Right ventricle myocardium inferior (tissue), 1 donor: ENCODE results near the gene CHP1. TPM values are rescaled to one million over a fixed set of nuclear protein-coding genes. Genes with fewer than 3 reads are reported as not detected.
"Not testable (repeated sequence)": the region's sequence is repeated elsewhere in the genome, so short reads cannot be mapped to it uniquely, and the experiment has no call there.

Experiments used
- ATAC-seq: fragments of 200-7000 bp; cut with Tn5 transposase; one replicate; pipeline ENCODE4 v1.9.1; 2020; ENCODE audit warnings: mild to moderate bottlenecking, moderate library complexity
- DNase-seq: peaks from one replicate; pipeline ENCODE4 v3.0.0; 2021; ENCODE audit errors: missing footprints
- intact Hi-C: fragments of 100-400 bp; cut with DNase I; formaldehyde crosslinking; loops from one replicate; pipeline ENCODE4 v1.11.0; 2022
- total RNA-seq: library from RNA; stranded (reverse); fragmentation: NEBNext Ultra II Directional; extraction: Animal tissue kit (Norgen Biotek cat#: 25700); gene quantifications from one replicate; pipeline ENCODE4 v1.2.1, GENCODE V29; 2021
- donor health status: DM: no; HTN: yes; CAD: no; lungs with severe emphysema.

Gene CHP1
- total RNA-seq, 1 donor from 2014 or later = 123 TPM

DNA sequence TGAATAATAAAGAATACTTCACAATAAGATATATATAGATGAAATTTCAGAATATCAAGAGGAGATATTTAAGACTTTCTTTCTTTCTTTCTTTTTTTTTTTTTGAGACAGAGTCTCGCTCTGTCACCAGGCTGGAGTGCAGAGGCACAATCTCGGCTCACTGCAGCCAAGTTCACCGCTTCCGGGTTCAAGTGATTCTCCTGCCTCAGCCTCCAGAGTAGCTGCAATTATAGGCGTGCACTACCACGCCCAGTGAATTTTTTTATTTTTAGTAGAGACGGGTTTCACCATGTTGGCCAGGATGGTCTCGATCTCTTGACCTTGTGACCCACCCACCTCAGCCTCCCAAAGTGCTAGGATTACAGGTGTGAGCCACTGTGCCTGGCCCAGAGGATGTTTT, 19.7 kb downstream of the CHP1 start:
- ATAC-seq, DNase-seq, intact Hi-C loops: not testable (repeated sequence)

DNA sequence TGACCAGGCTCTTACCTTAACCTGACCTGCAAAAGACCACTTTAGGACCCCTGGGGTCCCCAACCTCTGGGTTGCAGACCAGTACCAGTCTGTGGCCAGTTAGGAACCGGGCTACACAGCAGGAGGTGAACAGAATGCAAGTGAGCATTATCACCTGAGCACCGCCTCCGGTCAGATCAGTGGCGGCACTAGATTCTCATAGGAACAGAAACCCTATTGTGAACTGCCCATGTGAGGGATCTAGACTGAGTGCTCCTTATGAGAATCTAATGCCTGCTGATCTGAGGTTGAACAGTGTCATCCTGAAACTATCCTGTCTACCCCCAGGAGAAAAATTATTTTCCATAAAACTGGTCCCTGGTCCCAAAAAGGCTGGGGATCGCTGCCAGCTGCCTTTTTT, 20.3 kb downstream of the CHP1 start:
- intact Hi-C loops = no loop called here
- no peak for ATAC-seq

DNA sequence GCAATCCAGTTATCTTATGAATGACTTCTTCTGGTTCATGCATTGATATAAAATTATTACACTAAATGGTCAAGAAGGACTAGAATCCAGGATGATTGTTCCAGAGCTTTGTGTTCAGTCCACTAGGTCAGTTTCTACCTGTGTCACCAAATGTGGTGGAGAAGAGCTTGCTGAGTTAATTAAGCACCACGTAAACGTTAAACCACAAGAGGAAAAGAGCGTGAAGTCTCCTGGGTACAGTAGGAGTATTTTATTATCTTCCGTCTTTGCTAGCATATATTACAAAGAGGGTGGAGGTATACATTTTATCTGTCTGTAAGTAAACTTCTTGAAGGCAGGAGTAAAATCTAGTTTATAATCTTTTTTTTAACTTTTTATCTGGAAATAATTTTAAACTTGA, 23.5 kb downstream of the CHP1 start:
- intact Hi-C loops = no loop called here

More for the DNA sequence above, 20.3 kb downstream of the CHP1 start:
- no peak for DNase-seq

DNA sequence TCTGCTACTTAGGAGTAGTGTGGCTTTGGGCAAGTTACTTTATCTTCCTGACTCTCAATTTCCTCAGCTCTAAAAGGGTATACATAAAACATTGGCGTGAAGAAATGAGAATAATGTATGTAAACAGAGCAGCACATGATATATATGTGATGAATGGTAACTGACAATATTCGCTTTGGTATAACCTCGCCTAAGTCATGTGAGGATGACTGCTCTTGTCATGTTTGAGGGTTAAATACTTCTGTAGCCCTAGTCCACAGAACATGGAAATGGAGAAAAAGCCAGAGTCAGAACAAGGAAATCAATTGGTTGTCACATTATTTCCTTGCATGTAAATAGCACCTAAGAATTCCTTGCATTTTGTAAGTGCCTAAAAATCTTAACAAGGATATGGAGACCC, 25.0 kb downstream of the CHP1 start:
- intact Hi-C loops = no loop called here

More for the DNA sequence above, 23.5 kb downstream of the CHP1 start:
- no peak for ATAC-seq
- no peak for DNase-seq

DNA sequence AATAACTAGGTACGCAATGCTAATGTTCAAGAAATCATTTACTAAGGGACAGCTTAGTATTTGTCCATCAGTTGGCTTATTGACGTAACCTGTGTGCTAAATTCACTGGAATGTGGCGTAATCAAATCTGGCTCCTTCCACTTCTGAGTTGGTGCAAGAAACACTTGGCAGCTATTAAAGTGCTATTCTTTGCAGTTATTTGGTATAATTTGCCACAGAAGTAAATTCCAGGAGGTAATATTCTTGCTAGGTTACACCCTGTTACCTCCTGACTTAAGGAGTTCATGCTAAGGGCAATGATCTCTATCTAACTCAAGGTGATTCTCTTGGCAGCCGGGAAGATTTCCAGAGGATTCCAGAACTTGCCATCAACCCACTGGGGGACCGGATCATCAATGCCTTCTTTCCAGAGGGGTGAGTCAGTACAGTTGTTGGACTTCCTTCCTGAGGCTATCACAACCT, 25.5 kb downstream of the CHP1 start:
- ATAC-seq = no peak

More for the DNA sequence above, 25.0 kb downstream of the CHP1 start:
- ATAC-seq = no peak
- no peak for DNase-seq

DNA sequence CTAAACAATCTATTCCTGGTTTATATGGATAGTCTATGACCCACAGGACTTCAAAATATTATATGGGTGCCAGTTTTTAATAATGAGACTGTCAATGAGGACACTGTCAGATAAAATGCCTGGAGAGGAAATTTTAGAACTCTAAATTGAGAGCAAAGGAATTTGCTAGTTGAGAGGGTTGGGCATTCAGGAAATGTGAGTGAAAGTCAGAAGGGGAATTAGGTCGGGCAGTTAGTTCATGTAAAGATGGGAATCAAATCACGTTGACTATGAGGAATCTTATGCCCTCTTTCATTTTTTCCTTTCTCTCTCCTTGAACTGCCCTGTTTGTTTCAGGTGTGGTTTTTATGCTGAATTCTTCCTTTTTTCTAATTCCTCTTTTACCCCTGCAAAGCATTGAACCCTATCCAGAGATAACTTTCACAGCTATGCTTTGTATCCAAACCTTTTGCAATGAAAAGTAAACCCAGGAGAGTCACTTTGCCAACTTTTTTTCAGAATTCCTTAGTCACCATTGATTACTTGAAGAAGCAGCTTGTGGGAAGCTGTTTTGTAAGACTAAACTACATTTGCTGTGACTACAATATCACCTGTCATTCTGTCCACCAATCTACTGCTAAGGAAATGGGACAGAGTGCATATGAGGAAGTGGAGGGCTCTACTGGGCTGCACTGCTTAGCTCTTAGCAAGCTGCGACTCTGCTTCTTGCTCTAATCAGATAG, 27.8 kb downstream of the CHP1 start:
- DNase-seq = no peak
- ATAC-seq = peak; percentile 72
- intact Hi-C loops = no loop called here

More for the DNA sequence above, 25.5 kb downstream of the CHP1 start:
- intact Hi-C loops = no loop called here
- no peak for DNase-seq

DNA sequence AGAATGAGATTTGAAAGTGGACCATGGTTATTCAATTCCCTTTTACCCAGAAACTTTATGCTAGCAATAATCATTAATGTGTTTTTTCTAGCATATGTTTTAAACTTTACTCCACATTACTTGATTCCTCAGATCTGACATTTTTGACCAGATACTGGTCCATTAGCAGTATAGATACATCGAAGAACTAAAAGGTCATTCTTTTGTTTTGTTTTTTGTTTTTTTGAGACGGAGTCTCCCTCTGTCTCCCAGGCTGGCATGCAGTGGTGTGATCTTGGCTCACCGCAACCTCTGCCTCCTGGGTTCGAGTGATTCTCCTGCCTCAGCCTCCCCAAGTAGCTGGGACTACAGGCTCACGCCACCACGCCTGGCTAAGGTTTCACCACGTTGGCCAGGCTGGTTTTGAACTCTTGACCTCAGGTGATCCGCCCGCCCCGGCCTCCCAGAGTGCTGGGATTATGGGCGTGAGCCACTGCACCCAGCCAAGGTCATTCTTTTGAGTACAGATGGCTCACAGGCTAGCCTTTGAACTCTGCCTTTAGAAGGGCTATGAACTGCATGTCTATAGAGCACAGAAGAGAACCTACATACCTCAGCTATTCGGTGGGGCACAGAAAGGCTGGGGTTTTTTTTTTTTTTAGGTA, 28.6 kb downstream of the CHP1 start:
- intact Hi-C loops = no loop called here
- no peak for DNase-seq
- no peak for ATAC-seq

DNA sequence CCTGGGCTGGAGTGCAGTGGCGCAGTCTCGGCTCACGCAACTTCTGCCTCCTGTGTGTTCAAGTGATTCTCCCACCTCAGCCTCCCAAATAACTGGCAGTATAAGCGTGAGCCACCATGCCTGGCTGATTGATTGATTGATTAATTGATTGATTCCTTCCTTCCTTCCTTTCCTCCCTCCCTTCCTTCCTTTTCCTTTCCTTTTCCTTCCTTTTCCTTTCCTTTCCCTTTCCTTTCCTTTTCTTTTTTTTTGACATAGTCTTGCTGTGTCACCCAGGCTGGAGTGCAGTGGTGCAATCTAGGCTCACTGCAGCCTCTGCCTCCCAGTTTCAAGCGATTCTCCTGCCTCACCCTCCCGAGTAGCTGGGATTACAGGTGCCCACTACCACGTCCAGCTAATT, 29.9 kb downstream of the CHP1 start:
- intact Hi-C loops, DNase-seq, ATAC-seq: not testable (repeated sequence)

DNA sequence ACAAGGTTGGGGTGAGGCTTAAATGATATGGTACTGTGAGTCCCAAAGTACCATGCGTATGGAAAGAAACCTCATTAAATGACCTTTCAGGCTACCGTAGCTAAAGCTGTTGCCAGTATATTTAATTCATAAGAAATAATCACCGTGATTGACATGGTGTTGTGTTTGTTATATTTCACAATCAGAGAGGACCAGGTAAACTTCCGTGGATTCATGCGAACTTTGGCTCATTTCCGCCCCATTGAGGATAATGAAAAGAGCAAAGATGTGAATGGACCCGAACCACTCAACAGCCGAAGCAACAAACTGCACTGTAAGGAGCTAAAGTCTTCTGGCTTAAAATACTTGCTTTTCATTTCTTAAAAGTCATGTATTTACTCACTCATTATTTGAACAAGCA, 31.5 kb downstream of the CHP1 start:
- intact Hi-C loops = no loop called here
- DNase-seq (no peak), ATAC-seq (no peak)

DNA sequence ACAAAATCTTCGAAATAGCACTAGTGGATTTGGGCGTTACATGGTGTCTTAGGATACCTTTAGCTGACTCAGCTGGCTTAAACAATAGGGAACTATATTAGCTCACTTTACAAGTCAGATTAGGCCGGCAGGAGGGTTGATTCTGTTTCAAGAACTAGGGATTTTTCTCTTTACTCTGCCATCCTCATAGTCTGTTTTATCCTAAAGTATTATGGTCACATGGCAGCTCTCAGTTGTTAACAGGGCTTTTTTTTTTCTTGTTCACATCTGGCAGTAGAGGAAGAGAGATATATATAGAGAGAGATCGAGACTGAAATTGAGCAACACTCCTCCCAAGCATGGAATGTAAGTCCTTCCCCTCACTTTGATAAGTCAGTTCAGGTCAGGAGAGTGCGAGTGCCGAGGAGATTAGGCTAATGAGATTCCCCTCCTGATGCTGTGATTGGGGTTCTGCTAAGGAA, 32.9 kb downstream of the CHP1 start:
- intact Hi-C loops = no loop called here
- ATAC-seq = peak; percentile 87
- no peak for DNase-seq

DNA sequence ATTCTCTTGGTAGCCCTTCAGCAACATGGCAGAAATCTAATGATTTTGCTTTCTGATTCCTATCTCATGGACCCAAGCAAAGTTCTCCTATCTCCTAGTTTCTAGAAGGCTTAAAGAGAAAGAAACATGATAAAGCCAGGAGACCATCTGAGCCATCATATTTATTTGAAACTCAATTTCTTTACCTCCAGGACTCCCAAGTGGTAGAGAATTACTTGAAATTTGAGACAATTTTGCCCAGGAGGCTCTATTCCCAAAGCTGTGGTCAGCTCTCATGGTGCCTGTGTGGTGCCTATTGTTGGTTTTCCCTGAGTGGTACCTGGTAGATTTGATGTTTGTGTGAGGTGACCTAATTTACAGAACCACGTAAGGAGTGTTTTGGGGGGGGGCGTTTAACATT, 38.8 kb downstream of the CHP1 start:
- intact Hi-C loops = no loop called here
- ATAC-seq = no peak
- DNase-seq = no peak

DNA sequence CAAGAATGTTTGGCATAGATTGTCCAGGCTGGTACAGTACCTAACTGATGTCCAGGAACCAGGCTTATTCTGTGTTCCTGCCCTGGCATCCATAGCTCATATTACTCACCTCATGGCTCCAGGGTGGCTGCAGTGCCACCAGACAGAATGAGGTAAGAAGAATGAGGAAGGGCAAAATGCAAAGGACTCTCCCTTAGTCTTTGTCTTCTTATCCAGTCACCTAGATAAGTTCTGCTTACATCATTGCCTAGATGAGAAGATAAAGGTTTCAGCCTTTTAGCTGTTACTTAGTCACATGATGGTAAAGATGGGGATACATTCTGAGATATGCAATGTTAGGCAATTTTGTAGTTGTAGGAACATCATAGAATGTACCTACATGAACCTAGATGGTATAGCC, 45.8 kb downstream of the CHP1 start:
- ATAC-seq = no peak

DNA sequence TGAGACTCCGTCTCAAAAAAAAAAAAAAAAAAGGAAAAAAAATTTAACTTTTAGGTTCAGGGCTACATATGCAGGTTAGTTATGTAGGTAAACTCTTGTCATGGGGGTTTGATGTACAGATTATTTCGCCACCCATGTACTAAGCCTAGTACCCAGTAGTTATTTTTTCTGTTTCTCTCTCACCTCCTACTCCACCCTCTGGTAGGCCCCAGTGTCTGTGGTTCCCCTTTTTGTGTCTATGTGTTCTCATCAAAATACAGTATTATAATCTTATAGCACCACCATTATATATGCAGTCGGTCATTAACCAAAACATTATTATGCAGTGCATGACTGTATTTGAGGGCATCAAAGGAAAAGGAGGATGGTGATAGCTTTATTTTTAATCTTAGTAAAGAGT, 47.3 kb downstream of the CHP1 start:
- intact Hi-C loops = no loop called here

More for the DNA sequence above, 45.8 kb downstream of the CHP1 start:
- no peak for DNase-seq
- intact Hi-C loops = no loop called here

DNA sequence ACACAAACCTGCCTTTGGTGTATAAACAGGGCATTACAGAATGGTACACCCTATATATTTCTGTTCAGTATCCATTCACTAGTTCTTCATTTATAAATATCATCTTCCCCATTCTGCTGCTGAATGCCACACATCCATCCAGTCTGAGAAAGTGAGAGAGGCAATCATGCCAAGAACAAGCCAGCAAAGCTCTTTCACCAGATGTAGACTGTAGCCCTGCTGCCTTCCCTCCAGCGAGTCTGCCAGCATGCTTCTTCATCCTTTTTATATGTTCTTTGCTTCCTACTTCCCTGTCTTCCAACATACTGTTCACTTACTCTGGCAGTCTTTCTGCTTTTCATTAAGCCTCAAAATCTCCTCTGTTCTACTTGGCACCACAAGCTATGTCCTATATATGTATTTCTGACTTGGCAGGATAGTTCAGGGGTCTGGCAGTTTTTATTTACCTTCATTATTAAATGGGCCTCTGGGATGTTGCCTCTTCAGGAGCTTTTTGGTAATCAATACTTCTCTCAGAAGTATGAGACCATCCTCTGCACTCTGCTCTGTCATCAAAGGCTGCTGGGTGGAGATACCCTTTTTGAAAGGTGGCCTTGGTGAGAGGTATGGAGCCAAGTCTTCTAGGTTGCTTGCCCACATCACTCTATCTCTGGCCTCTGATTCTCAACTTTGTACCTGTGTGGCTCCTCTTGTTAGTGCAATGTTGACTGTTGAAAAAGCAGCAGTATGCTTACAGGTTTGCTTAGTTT, 48.6 kb downstream of the CHP1 start:
- ATAC-seq (no peak), DNase-seq (no peak)
- intact Hi-C loops = no loop called here

More for the DNA sequence above, 47.3 kb downstream of the CHP1 start:
- no peak for DNase-seq
- no peak for ATAC-seq

DNA sequence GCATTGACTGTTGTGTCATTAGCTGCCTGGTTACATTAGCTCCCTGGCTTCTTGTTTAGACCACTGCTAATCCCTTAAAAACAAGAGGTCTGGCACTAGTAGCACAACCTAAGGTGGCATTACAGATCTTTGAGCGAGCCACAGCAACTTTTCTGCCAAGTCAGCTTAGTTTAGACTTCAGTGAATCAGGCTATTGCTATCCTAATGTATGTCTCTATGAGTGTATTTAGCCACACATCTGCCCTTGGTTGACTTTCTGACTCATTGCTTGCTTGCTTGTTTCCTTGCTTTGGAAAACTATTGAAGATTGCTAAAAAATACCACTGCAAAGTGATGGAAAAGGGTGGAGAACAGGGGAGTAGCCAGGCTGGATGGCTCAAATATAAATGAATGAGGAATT, 50.2 kb downstream of the CHP1 start:
- ATAC-seq = no peak
- DNase-seq = no peak
- intact Hi-C loops = no loop called here

DNA sequence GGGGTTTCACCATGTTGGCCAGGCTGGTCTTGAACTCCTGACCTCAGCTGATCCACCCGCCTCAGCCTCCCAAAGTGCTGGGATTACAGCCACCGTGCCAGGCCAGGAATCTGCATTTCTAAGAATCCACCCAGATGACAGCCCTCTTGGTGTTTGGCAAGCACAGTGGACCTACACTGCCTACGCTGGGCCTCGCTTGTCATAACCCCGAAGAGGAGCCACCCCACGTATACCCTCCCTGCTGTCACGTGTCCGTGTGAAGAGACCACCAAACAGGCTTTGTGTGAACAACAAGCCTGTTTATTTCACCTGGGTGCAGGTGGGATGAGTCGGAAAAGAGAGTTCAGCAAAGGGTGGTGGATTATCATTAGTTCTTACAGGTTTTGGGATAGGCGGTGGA, 51.4 kb downstream of the CHP1 start:
- DNase-seq, intact Hi-C loops: not testable (repeated sequence)

DNA sequence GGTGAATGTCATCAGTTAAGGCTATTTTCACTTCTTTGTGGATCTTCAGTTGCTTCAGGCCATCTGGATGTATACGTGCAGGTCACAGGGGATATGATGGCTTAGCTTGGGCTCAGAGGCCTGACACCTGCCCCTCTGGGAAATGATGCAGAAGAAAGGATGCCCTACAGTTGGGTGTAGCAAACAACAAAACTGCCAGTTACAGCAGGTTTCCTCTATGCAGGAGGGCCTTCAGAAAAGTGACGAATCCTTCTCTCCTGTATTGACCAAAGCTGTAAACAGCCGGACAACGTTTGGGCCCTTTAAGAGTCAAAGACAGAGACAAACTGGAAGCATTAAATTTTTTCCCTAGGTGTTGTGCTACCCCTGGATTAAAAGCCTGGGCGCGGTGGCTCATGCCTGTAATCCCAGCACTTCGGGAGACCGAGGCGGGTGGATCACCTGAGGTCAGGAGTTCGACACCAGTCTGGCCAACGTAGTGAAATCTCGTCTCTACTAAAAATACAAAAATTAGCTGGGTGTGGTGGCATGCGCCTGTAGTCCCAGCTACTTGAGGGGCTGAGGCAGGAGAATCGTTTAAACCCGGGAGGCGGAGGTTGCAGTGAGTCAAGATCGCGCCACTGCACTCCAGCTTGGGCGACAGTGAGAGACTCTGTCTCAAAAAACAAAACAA, 52.0 kb downstream of the CHP1 start:
- DNase-seq, ATAC-seq: not testable (repeated sequence)
- intact Hi-C loops = loop anchor here (1.0 kb wide), 1 partner anchor 52 kb away; the partner anchor contains the start of gene CHP1

More for the DNA sequence above, 51.4 kb downstream of the CHP1 start:
- ATAC-seq = not testable (repeated sequence)

DNA sequence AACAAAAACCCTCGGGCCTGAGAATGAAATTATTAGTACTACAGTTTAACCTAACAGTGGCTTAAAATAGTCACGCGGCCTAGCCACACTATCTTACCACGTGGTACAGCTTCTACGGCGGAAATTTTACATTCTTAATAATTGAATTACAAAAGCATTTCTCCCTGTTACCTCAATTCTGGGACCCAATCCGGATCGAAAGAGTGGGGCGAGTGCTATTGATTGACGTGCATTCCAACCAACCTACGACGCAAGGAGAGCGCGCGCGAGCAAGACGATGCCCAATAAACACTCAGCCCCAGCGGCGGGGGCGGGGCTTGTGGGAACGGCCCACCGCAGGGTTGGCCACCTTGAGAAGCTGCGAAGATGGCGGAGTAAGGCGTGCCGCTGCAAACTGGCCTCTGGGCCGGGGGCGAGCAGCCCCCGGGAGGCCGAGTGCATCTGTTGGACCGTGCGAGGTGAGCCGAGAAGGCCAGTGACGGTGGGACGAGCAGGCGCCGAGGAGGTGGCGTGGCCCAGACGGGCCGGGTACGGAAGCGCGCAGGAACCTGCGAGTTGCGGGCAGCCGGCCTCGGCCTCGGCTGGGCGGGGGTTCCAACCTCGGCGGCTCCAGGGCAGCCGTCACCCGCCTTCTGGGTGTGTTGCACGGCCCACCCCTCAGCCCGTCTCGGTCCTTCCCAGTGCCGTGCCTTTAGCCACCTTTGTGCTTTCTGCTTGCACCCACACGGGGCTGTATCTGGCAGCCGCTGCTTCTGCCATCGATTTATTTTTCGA, 52.8 kb downstream of the CHP1 start:
- ATAC-seq (peak; percentile 99), DNase-seq (peak; percentile 99)
- intact Hi-C loops = loop anchor here (1.0 kb wide), 1 partner anchor 53 kb away; the partner anchor contains the start of gene CHP1
